ENCODE results near the gene SH2B3.

- peak in 1 of 2 donors; percentile 6 for TF ChIP-seq POLR2AphosphoS5 (IDR thresholded peaks at IDR 0.05)
- TF ChIP-seq CTCF (IDR thresholded peaks at IDR 0.05), result no peak
Measured at GRCh38 chr12:111409780-111410430, 4.2 kb downstream of the SH2B3 start.

All from esophagus muscularis mucosa (tissue), 3 donors.